Right atrium auricular region (tissue), 2 donors: ENCODE measurements around the gene RALBP1. TPM values are rescaled to one million over a fixed set of nuclear protein-coding genes. Genes with fewer than 3 reads are reported as not detected.
"Not testable (repeated sequence)": the region's sequence is repeated elsewhere in the genome, so short reads cannot be mapped to it uniquely, and the experiment has no call there.

Source experiments
- DNase-seq: peaks from one replicate; pipeline ENCODE4 v3.0.0-alpha.2; 2019; ENCODE audit warnings: low spot score
- H3K27ac ChIP-seq, 2 donors: fragments of 200-600 bp; sonication (generic); 1 replicate in 1 of 2; 2 replicates in 1 of 2; pipeline ENCODE4 v1.5.1; 2016 to 2019
- H3K27me3 ChIP-seq, 2 donors: fragments of 200-600 bp; sonication (generic); one replicate each; pipeline versions ENCODE4 v1.5.1 to v1.6.0; 2017 to 2019
- H3K36me3 ChIP-seq: fragments of 200-600 bp; sonication (generic); one replicate; pipeline ENCODE4 v1.5.1; 2016
- H3K4me1 ChIP-seq, 2 donors: fragments of 200-600 bp; sonication (generic); one replicate each; pipeline versions ENCODE4 v1.5.1 to v1.6.0; 2017 to 2019
- H3K4me3 ChIP-seq, 2 donors: fragments of 200-600 bp; sonication (generic); 1 replicate in 1 of 2; 2 replicates in 1 of 2; pipeline ENCODE4 v1.5.1; 2017 to 2019; ENCODE audit warnings: mild to moderate bottlenecking in 1 of 2, moderate library complexity in 1 of 2
- H3K9me3 ChIP-seq, 2 donors: fragments of 200-600 bp; sonication (generic); one replicate each; pipeline ENCODE4 v1.5.1; 2019
- total RNA-seq, 2 donors: library from RNA; depleted of rRNA; stranded (reverse); fragments of >200 nt; gene quantifications; one replicate each; pipeline ENCODE4 v1.1.0, GENCODE V29; 2016
- TF ChIP-seq, protein P1 (sequence below), 2 donors: fragments of 200-600 bp; sonication (generic); IDR thresholded peaks; one replicate each; pipeline ENCODE4 v1.5.1; 2019; ENCODE audit warnings: antibody characterized with exemption in 2 of 2

The RALBP1 gene
- total RNA-seq, 2 donors from 2014 or later, result 58.7 to 62.5 TPM

DNA sequence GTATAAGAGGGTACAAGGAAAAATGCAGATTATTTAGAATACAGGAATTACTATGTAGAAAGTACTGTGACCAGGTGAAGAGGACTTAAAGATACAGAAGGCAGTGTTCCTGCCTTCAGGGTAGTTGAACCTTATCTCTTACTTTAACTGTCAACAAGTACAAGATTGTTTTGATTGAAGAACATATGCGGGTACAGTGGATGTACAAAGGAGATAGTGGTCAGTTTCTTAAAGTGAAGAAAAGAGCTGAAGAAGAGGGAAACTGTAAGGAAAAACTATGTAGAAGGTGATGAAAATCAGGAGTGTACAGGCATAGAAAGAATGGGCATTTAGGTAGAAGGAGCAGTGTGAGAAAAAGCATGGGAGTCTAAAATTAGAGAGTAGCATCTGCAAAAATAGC lies 2.2 kb downstream of the RALBP1 start:
- TF ChIP-seq, protein P1, sequence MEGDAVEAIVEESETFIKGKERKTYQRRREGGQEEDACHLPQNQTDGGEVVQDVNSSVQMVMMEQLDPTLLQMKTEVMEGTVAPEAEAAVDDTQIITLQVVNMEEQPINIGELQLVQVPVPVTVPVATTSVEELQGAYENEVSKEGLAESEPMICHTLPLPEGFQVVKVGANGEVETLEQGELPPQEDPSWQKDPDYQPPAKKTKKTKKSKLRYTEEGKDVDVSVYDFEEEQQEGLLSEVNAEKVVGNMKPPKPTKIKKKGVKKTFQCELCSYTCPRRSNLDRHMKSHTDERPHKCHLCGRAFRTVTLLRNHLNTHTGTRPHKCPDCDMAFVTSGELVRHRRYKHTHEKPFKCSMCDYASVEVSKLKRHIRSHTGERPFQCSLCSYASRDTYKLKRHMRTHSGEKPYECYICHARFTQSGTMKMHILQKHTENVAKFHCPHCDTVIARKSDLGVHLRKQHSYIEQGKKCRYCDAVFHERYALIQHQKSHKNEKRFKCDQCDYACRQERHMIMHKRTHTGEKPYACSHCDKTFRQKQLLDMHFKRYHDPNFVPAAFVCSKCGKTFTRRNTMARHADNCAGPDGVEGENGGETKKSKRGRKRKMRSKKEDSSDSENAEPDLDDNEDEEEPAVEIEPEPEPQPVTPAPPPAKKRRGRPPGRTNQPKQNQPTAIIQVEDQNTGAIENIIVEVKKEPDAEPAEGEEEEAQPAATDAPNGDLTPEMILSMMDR (IDR thresholded peaks at IDR 0.05), result no peak
- no peak overlapping the region for H3K27ac ChIP-seq
- DNase-seq, result no peak

DNA sequence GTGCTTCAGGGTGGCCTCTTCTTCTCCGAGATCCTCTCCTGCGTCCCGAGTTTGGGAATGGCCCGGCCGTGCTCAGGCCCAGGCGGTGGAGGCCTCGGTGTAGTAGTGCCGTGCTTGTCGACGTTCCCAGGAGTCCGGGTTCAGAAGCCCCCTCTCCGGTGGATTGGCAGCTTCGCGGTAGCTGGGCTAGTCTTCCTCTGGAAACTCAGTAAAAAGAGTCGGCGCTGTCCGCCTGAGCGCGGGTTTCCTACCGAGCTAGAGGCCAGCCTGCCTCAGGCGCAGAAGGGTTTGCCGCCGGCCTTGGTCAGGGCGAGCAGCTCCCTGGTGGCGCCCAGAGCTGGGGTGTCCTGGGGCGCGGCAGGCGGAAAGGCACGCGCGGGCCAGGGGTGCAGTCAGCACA lies 3.2 kb downstream of the RALBP1 start:
- no peak overlapping the region for H3K27ac ChIP-seq
- H3K27me3 ChIP-seq, result no peaks in the 10 kb centered on the region
- TF ChIP-seq, protein P1 (IDR thresholded peaks at IDR 0.05), result no peak
- DNase-seq, result no peak
- no peaks in the 10 kb centered on the region for H3K36me3 ChIP-seq
- H3K4me3 ChIP-seq, result no peak overlapping the region
- peaks cover 0 to 23% of the 10 kb centered on the region in 2 donors for H3K4me1 ChIP-seq
- H3K9me3 ChIP-seq, result no peaks in the 10 kb centered on the region

More for the DNA sequence above, 2.2 kb downstream of the RALBP1 start:
- Histone ChIP-seq H3K9me3 (no peaks in the 10 kb centered on the region), H3K4me3 (no peak overlapping the region), H3K27me3 (no peaks in the 10 kb centered on the region), H3K36me3 (no peaks in the 10 kb centered on the region), H3K4me1 (peaks cover 0 to 23% of the 10 kb centered on the region in 2 donors)

DNA sequence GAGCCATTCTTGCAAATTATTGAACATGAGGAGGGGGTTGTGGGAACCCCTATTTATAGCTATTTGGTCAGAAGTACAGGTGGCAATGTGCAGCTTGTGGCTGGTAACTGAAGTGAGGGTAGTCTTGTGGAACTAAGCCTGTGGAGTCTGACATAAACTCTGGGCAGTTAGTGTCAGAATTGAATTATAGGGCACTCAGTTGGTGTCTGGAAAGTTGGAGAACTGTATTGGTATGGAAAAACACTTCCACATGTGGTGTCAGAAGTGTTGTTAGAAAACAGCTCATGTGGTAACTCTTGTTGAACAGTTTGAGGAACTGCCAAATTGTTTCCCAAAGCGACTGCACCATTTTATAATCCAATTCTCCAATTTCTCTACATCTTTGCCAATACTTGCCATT lies 7.5 kb downstream of the RALBP1 start:
- Histone ChIP-seq H3K27ac (no peak overlapping the region), H3K36me3 (no peaks in the 10 kb centered on the region), H3K9me3 (peaks cover 0 to 5% of the 10 kb centered on the region in 2 donors), H3K27me3 (no peaks in the 10 kb centered on the region), H3K4me1 (no peaks in the 10 kb centered on the region), H3K4me3 (no peak overlapping the region)
- TF ChIP-seq, protein P1 (IDR thresholded peaks at IDR 0.05), result no peak
- no peak for DNase-seq

DNA sequence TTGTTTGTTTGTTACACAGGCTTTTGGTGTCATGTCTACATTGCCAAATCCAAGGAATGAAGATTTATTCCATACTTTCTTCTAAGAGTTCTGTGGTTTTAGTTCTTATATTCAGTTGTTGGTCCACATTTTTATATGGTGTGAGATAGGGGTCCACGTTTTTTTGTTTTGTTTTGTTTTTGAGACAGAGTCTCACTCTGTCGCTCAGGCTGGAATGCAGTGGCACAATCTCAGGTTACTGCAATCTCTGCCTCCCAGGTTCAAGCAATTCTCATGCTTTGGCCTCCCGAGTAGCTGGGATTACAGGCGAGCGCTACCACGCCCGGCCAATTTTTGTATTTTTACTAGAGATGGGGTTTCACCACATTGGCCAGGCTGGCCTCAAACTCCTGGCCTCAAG lies 8.2 kb downstream of the RALBP1 start:
- peaks cover 0 to 9% of the 10 kb centered on the region in 2 donors for H3K9me3 ChIP-seq
- no peak overlapping the region for H3K27ac ChIP-seq
- TF ChIP-seq, protein P1 (IDR thresholded peaks at IDR 0.05), result no peak
- no peak overlapping the region for H3K4me3 ChIP-seq
- H3K36me3 ChIP-seq, result no peaks in the 10 kb centered on the region
- H3K27me3 ChIP-seq, result no peaks in the 10 kb centered on the region
- no peaks in the 10 kb centered on the region for H3K4me1 ChIP-seq
- no peak for DNase-seq

DNA sequence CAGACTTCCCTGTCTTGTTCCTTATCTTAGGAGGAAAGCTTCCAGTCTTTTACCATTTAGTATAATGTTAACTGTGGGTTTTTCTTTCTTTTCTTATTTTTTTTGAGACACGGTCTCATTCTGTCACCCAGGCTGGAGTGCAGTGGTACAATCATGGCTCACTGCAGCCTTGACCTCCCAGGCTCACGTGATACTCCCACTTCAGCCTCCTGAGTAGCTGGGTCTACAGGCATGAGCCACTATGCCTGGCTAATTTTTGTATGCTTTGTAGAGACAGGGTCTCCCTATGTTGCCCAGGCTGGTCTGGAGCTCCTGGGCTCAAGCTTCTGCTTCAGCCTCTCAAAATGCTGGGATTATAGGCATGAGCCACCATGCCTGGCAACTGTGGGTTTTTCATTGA lies 9.5 kb downstream of the RALBP1 start:
- DNase-seq, H3K36me3 ChIP-seq, H3K27me3 ChIP-seq, H3K4me1 ChIP-seq, H3K27ac ChIP-seq, H3K9me3 ChIP-seq, H3K4me3 ChIP-seq: not testable (repeated sequence)

DNA sequence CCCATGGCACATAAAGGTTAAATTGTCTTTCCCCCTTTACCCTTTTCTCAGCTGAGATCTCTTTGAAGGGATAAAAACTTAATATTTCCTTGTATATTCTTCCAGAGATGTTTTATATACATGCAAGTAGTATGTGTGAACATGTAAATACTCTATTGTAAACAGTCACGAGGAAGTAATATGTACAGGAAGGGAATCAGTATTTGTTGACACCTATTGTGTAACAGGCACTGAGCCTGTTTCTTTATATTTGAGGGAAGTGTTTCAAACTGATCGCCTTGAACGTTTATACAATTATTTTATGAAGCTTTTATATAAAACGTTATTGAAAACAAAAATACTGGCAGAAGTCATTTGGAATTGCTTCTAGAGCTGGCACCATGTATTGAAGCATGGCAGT lies 13.2 kb downstream of the RALBP1 start:
- H3K4me1 ChIP-seq, result no peaks in the 10 kb centered on the region
- H3K36me3 ChIP-seq, result no peaks in the 10 kb centered on the region
- H3K27ac ChIP-seq, result no peak overlapping the region
- DNase-seq, result no peak
- H3K4me3 ChIP-seq, result no peak overlapping the region
- peaks cover 0 to 9% of the 10 kb centered on the region in 2 donors for H3K9me3 ChIP-seq
- no peaks in the 10 kb centered on the region for H3K27me3 ChIP-seq
- TF ChIP-seq, protein P1 (IDR thresholded peaks at IDR 0.05), result no peak
